ENCODE results near the gene SLC6A5.

Gene SLC6A5

GRCh38 chr11:20654038-20654437, 54.6 kb downstream of the SLC6A5 start:
- Histone ChIP-seq H3K36me3 (ENCODE audit: insufficient read depth, low read length) (no peaks in the 10 kb centered on the region), H3F3A (ENCODE audit: insufficient read depth, low read length) (no peaks in the 10 kb centered on the region), H3K4me2 (ENCODE audit: low read length) (no peak overlapping the region), H3K27me3 (ENCODE audit: insufficient read depth, low read length) (no peaks in the 10 kb centered on the region), H3K27ac (ENCODE audit: low read depth, low read length, poor library complexity, severe bottlenecking) (no peak overlapping the region), H2AFZ (ENCODE audit: low read length) (no peak overlapping the region), H3K79me2 (ENCODE audit: insufficient read depth, low read length) (no peaks in the 10 kb centered on the region), H4K20me1 (ENCODE audit: insufficient read depth, low read length) (no peaks in the 10 kb centered on the region), H3K4me1 (ENCODE audit: insufficient read depth, low read length, severe bottlenecking) (no peaks in the 10 kb centered on the region), H3K9me2 (ENCODE audit: low read depth, low read length) (no peaks in the 10 kb centered on the region), H3K4me3 (ENCODE audit: low read depth, low read length, poor library complexity, severe bottlenecking) (no peak overlapping the region), H3K9ac (ENCODE audit: low read length) (no peak overlapping the region), H3K9me3 (ENCODE audit: low read length) (no peaks in the 10 kb centered on the region)
- TF ChIP-seq CTCF (IDR thresholded peaks at IDR 0.05; ENCODE audit: low read length) (no peak), EZH2 (IDR thresholded peaks at IDR 0.05; ENCODE audit: borderline replicate concordance, low read length) (no peak)

- no peaks in the 10 kb centered on the region for H3K27me3 ChIP-seq (ENCODE audit: insufficient read depth, low read length)
- no peak overlapping the region for H3K4me2 ChIP-seq (ENCODE audit: low read length)
- H3F3A ChIP-seq (ENCODE audit: insufficient read depth, low read length): no peaks in the 10 kb centered on the region
- H3K9me2 ChIP-seq (ENCODE audit: low read depth, low read length): no peaks in the 10 kb centered on the region
- no peaks in the 10 kb centered on the region for H3K36me3 ChIP-seq (ENCODE audit: insufficient read depth, low read length)
- no peak overlapping the region for H2AFZ ChIP-seq (ENCODE audit: low read length)
- no peak overlapping the region for H3K27ac ChIP-seq (ENCODE audit: low read depth, low read length, poor library complexity, severe bottlenecking)
- no peaks in the 10 kb centered on the region for H4K20me1 ChIP-seq (ENCODE audit: insufficient read depth, low read length)
- no peaks in the 10 kb centered on the region for H3K4me1 ChIP-seq (ENCODE audit: insufficient read depth, low read length, severe bottlenecking)
- no peak overlapping the region for H3K9ac ChIP-seq (ENCODE audit: low read length)
- TF ChIP-seq EZH2 (IDR thresholded peaks at IDR 0.05; ENCODE audit: borderline replicate concordance, low read length): no peak
- H3K4me3 ChIP-seq (ENCODE audit: low read depth, low read length, poor library complexity, severe bottlenecking): no peak overlapping the region
- H3K79me2 ChIP-seq (ENCODE audit: insufficient read depth, low read length): no peaks in the 10 kb centered on the region
- H3K9me3 ChIP-seq (ENCODE audit: low read length): no peaks in the 10 kb centered on the region
Measured at GRCh38 chr11:20656901-20657300, 57.5 kb downstream of the SLC6A5 start.

GRCh38 chr11:20658135-20658534, 58.7 kb downstream of the SLC6A5 start:
- H2AFZ ChIP-seq (ENCODE audit: low read length): no peak overlapping the region
- no peaks in the 10 kb centered on the region for H3K4me1 ChIP-seq (ENCODE audit: insufficient read depth, low read length, severe bottlenecking)
- no peak overlapping the region for H3K4me2 ChIP-seq (ENCODE audit: low read length)

More at GRCh38 chr11:20658135-20658534, 58.7 kb downstream of the SLC6A5 start:
- H3K27me3 ChIP-seq (ENCODE audit: insufficient read depth, low read length): no peaks in the 10 kb centered on the region
- no peaks in the 10 kb centered on the region for H3K36me3 ChIP-seq (ENCODE audit: insufficient read depth, low read length)
- no peak overlapping the region for H3K9ac ChIP-seq (ENCODE audit: low read length)
- H3K4me3 ChIP-seq (ENCODE audit: low read depth, low read length, poor library complexity, severe bottlenecking): no peak overlapping the region
- TF ChIP-seq EZH2 (IDR thresholded peaks at IDR 0.05; ENCODE audit: borderline replicate concordance, low read length) (no peak), CTCF (IDR thresholded peaks at IDR 0.05; ENCODE audit: low read length) (no peak)
- no peak overlapping the region for H3K27ac ChIP-seq (ENCODE audit: low read depth, low read length, poor library complexity, severe bottlenecking)
- no peaks in the 10 kb centered on the region for H3K9me3 ChIP-seq (ENCODE audit: low read length)
- no peaks in the 10 kb centered on the region for H3K9me2 ChIP-seq (ENCODE audit: low read depth, low read length)
- H3F3A ChIP-seq (ENCODE audit: insufficient read depth, low read length): no peaks in the 10 kb centered on the region
- H4K20me1 ChIP-seq (ENCODE audit: insufficient read depth, low read length): no peaks in the 10 kb centered on the region
- no peaks in the 10 kb centered on the region for H3K79me2 ChIP-seq (ENCODE audit: insufficient read depth, low read length)

All from OCI-LY1 (cell line).